GM12878 (cell line): ENCODE data around the gene CFAP157. TPM values are rescaled to one million over a fixed set of nuclear protein-coding genes. Genes with fewer than 3 reads are reported as not detected.
A peak's percentile ranks its signal among the peaks of the same experiment; 100 is the strongest.

Experiments used
- BMI1 ChIP-seq: fragments of 450-650 bp; IDR thresholded peaks from 2 replicates; pipeline ENCODE4 v1.6.1; 2016; ENCODE audit warnings: mild to moderate bottlenecking, moderate library complexity, borderline replicate concordance
- CHD1 ChIP-seq: IDR thresholded peaks from 2 replicates; pipeline ENCODE4 v1.6.1; 2012; ENCODE audit warnings: low read depth, low read length, improper control_type of control experiment
- CHD4 ChIP-seq: fragments of 200-600 bp; sonication (generic); IDR thresholded peaks from 2 replicates; pipeline ENCODE4 v1.6.1; 2016; ENCODE audit warnings: mild to moderate bottlenecking
- CTCF ChIP-seq, 3 experiments: IDR thresholded peaks in 2 of 3; conservative IDR thresholded peaks in 1 of 3; 2 replicates each; pipeline ENCODE4 v1.5.1; 2011; ENCODE audit warnings: low read depth in 3 of 3, low read length in 3 of 3, mild to moderate bottlenecking in 3 of 3, control low read depth in 2 of 3, moderate library complexity in 2 of 3, inconsistent platforms in 1 of 3, mixed read lengths in 1 of 3; ENCODE audit not compliant: control insufficient read depth in 2 of 3, insufficient read depth in 1 of 3; ENCODE audit errors: extremely low read depth in 1 of 3
- EZH2 ChIP-seq: IDR thresholded peaks from 2 replicates; pipeline ENCODE4 v1.6.1; 2012; ENCODE audit warnings: low read depth, mild to moderate bottlenecking, control low read depth, inconsistent platforms, low read length, borderline replicate concordance; ENCODE audit not compliant: control insufficient read depth
- GABPA ChIP-seq: IDR thresholded peaks from 2 replicates; pipeline ENCODE4 v1.6.1; 2014; ENCODE audit warnings: antibody characterized with exemption, low read depth, mild to moderate bottlenecking, inconsistent platforms
- GATAD2B ChIP-seq: fragments of 450-650 bp; conservative IDR thresholded peaks from 2 replicates; pipeline ENCODE4 v1.6.1; 2017; ENCODE audit warnings: low read depth, mild to moderate bottlenecking, moderate library complexity
- HCFC1 ChIP-seq: fragments of 150-350 bp; IDR thresholded peaks from 2 replicates; pipeline ENCODE4 v1.6.1; 2014; ENCODE audit warnings: low read length
- IRF3 ChIP-seq: fragments of 450-650 bp; IDR thresholded peaks from 2 replicates; pipeline ENCODE4 v1.6.1; 2014; ENCODE audit warnings: mild to moderate bottlenecking
- KAT2A ChIP-seq: conservative IDR thresholded peaks from 2 replicates; pipeline ENCODE4 v1.6.1; 2011; ENCODE audit warnings: low read depth, low read length; ENCODE audit not compliant: control insufficient read depth
- LARP7 ChIP-seq: fragments of 450-650 bp; IDR thresholded peaks from 2 replicates; pipeline ENCODE4 v1.6.1; 2017; ENCODE audit warnings: mild to moderate bottlenecking
- MYC ChIP-seq: IDR thresholded peaks from 2 replicates; pipeline ENCODE4 v1.6.1; 2011; ENCODE audit warnings: mild to moderate bottlenecking, low read length, moderate library complexity, inconsistent platforms; ENCODE audit not compliant: insufficient read depth, insufficient replicate concordance, insufficient read length, severe bottlenecking
- NBN ChIP-seq: fragments of 450-650 bp; IDR thresholded peaks from 2 replicates; pipeline ENCODE4 v1.6.1; 2016
- NR2C1 ChIP-seq: fragments of 450-650 bp; IDR thresholded peaks from 2 replicates; pipeline ENCODE4 v1.6.1; 2017; ENCODE audit warnings: antibody characterized with exemption, mild to moderate bottlenecking, moderate library complexity
- POLR2AphosphoS2 ChIP-seq: IDR thresholded peaks from 2 replicates; pipeline ENCODE4 v1.6.1; 2011; ENCODE audit warnings: low read depth, mild to moderate bottlenecking, low read length, improper control_type of control experiment, moderate library complexity
- POU2F2 ChIP-seq: IDR thresholded peaks from 3 replicates; pipeline ENCODE4 v1.6.1; 2011; ENCODE audit warnings: low read depth, mild to moderate bottlenecking, low read length, borderline replicate concordance
- SMAD1 ChIP-seq: fragments of 450-650 bp; IDR thresholded peaks from 2 replicates; pipeline ENCODE4 v1.6.1; 2018; ENCODE audit warnings: mild to moderate bottlenecking, low read depth; ENCODE audit not compliant: partially characterized antibody
- SMC3 ChIP-seq: IDR thresholded peaks from 2 replicates; pipeline ENCODE4 v1.6.1; 2011; ENCODE audit warnings: low read length, improper control_type of control experiment, borderline replicate concordance
- SP1 ChIP-seq: IDR thresholded peaks from one replicate; pipeline ENCODE4 v1.6.1; 2011; ENCODE audit warnings: low read depth, low read length
- SREBF1 ChIP-seq: IDR thresholded peaks from 2 replicates; pipeline ENCODE4 v1.6.1; 2012; ENCODE audit warnings: mild to moderate bottlenecking, low read length
- STAT1 ChIP-seq: fragments of 450-650 bp; conservative IDR thresholded peaks from 2 replicates; pipeline ENCODE4 v1.6.1; 2014; ENCODE audit warnings: antibody characterized with exemption, mild to moderate bottlenecking
- ZBTB40 ChIP-seq: fragments of 450-650 bp; IDR thresholded peaks from 2 replicates; pipeline ENCODE4 v1.6.1; 2016; ENCODE audit warnings: mild to moderate bottlenecking, moderate library complexity, borderline replicate concordance
- ZNF24 ChIP-seq: fragments of 450-650 bp; IDR thresholded peaks from 2 replicates; pipeline ENCODE4 v1.6.1; 2017; ENCODE audit warnings: antibody characterized with exemption, mild to moderate bottlenecking
- polyA plus RNA-seq, 11 experiments: library from polyadenylated mRNA; depleted of rRNA in 4 of 11; unstranded in 6 of 11; stranded (reverse) in 5 of 11; fragments of >200 nt; fragmentation: Nextera tagmentation in 4 of 11; fragmentation: Illumina TruSeq in 1 of 11; extraction: Ambion mirVana in 4 of 11; extraction: Trizol in 1 of 11; gene quantifications; 1 replicate in 1 of 11; 2 replicates in 10 of 11; pipeline versions ENCODE4 v1.2.1 to v1.2.3, GENCODE V29; 2011 to 2016; ENCODE audit warnings: inconsistent platforms in 2 of 11, missing spikeins in 2 of 11, low read depth in 1 of 11
- total RNA-seq, 4 experiments: library from RNA; depleted of rRNA in 3 of 4; stranded (reverse); fragments of >200 nt in 3 of 4; fragmentation: Illumina TruSeq in 1 of 4; extraction: Trizol in 1 of 4; gene quantifications; 2 replicates each; pipeline versions ENCODE4 v1.2.1 to v1.2.3, GENCODE V29; 2013 to 2021

The CFAP157 gene
- total and polyA plus RNA-seq, 10 of the 15 experiments (the other 5 are each of a cell fraction or from before 2014, with no cell fraction given), result 0.08 to 0.72 TPM; not detected in 8

- TF ChIP-seq SMAD1, result no peak
- peak; percentile 98 for TF ChIP-seq LARP7
- peak; percentile 92 for TF ChIP-seq SP1
- TF ChIP-seq MYC, result no peak
- peak; percentile 53; the same call in 1 of the 2 replicates for TF ChIP-seq SREBF1
- TF ChIP-seq ZBTB40, result peak; percentile 78; the same call in 1 of the 2 replicates
- TF ChIP-seq NBN, result peak; percentile 37
- TF ChIP-seq SMC3, result peak; percentile 97
- TF ChIP-seq GATAD2B, result peak; percentile 88
- TF ChIP-seq CHD4, result no peak
- peak; percentile 59; the same call in 1 of the 3 replicates for TF ChIP-seq POU2F2
- TF ChIP-seq CHD1, result no peak
- TF ChIP-seq GABPA, result no peak
- TF ChIP-seq HCFC1, result peak; percentile 96
- TF ChIP-seq ZNF24, result peak; percentile 54; the same call in 1 of the 2 replicates
- no peak for TF ChIP-seq KAT2A
- no peak for TF ChIP-seq POLR2AphosphoS2
- TF ChIP-seq NR2C1, result peak; percentile 57
- TF ChIP-seq CTCF (IDR thresholded peaks at IDR 0.05 in 2 of 3, conservative IDR thresholded peaks at IDR 0.05 in 1 of 3; ENCODE audit: control insufficient read depth in 2 of 3, extremely low read depth in 1 of 3, insufficient read depth in 1 of 3, low read depth in 3 of 3, low read length in 3 of 3), result peak; percentile 96 to 99 (median 96)
- peak; percentile 98 for TF ChIP-seq BMI1
- 0 out of 2 replicates have a peak, but pooled peaks have one; percentile 37 for TF ChIP-seq IRF3
- TF ChIP-seq EZH2, result no peak
- peak; percentile 98 for TF ChIP-seq STAT1
These were observed 28.1 kb downstream of the CFAP157 start, which contains the start of gene TOR2A (continued) for GRCh38 chr9:127734747-127735529.
